Airway epithelial cell (primary cell): Measurements from ENCODE around the gene TULP3. TPM values are rescaled to one million over a fixed set of nuclear protein-coding genes. Genes with fewer than 3 reads are reported as not detected.

ENCODE experiments used
- total RNA-seq: library from RNA; depleted of rRNA; stranded (reverse); fragments of >200 nt; gene quantifications from 2 replicates; pipeline ENCODE4 v1.2.3, GENCODE V29; 2015

TULP3 gene, protein sequence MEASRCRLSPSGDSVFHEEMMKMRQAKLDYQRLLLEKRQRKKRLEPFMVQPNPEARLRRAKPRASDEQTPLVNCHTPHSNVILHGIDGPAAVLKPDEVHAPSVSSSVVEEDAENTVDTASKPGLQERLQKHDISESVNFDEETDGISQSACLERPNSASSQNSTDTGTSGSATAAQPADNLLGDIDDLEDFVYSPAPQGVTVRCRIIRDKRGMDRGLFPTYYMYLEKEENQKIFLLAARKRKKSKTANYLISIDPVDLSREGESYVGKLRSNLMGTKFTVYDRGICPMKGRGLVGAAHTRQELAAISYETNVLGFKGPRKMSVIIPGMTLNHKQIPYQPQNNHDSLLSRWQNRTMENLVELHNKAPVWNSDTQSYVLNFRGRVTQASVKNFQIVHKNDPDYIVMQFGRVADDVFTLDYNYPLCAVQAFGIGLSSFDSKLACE
- total RNA-seq, result 10.5 and 17.8 TPM in 2 replicates

DNA sequence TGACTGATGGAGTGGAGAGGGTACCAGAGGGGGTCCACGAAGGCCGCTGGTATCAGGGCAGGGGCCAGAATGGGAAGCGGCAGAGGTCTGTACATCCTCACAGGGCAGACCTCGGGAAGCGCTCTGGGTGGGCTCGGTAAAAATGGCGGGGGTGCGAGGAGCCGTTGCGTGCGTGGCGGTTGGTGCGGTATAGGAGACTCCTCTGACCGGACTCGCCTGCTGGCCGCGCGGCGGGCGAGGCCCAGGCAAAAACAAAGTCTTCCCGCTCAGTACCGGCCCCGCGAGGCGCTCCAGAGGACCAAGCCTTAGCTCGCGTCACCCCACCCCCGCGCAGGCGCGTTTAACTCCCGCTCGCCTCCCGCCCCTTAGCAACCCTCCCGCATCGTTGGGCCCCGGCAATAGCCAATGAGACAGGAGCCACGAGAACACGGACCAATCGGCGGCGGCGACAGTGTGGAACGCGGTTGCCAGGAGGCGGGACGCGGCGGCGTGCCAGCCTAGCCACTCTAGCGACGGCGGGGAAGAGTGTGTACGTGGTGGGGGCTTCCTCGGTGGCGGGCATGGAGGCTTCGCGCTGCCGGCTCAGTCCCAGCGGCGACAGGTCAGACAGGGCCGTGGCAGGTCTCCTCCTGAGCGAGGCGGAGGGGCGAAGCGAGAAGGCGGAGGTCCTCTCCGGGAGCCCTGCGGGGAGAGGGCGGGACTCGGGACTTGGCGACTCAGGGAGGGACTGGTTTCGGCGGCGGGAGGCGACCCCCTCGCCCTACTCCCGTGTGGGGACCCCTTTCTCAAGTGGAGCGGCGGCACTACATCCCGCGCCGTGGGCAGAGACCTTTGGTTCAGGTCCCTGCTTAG, at the start of gene TULP3:
TSS of gene TULP3 (plus strand) at position 504 of the 852 bp plus-strand sequence. CDS start at position 561, 57 bp downstream.

GRCh38 chr12:2857021-2857431, 33.7 kb upstream of the TULP3 start, which contains the start of gene TEX52:
Gene TEX52 (minus strand): TSS chr12:2857039. CDS start chr12:2857026, 13 bp downstream.

DNA sequence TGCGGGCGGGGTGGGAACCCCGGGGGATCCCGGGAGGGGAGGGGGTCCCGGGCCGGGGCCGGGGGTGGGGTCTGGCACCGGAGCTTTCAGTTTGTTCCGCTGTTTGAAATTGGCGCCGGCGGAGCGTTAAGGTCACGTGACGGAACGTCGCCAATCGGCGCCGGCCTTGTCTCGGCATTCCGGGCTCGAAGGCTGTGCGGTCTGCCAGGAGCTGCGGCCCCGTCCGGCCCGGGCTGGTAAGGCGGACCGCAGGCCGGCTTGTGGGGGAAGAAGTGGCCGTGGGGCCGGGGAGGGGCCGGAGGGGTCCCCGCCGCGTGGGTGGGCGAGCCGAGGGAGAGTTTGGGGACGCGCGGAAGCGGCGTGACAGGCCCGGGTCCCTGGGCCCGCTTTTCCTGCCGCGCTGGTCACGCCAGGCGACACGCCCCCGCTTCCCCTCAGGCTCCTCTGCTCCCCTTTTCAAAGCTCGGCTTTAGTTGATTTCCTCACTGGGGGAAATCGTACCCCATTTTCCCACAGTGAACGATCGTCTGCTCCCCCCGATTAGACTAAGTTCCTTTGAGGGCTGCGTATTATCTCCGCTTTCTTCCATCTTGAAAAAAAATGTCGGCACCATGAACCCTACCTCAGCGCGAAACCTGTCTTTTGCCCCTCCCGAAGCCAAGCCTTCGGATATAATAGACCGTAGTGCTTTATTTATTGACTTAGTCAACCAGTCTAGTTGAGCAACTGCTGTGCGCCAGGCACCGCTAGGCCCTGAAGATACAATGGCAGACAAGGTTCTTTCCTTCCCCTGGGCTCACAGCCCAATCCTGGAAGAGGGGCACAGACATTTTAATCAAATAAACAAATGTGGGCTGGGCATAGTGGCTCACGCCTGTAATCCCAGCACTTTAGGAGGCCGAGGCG, 13.4 kb upstream of the TULP3 start, which contains the start of the genes FOXM1 and RHNO1:
TSS of gene FOXM1 (minus strand) at position 128 of the 906 bp plus-strand sequence. CDS start 2,696 bp downstream, outside the sequence.
TSS of gene RHNO1 (plus strand) at position 177 of the 906 bp plus-strand sequence. CDS start 8,144 bp downstream, outside the sequence.

GRCh38 chr12:2959192-2959504, 68.5 kb downstream of the TULP3 start, which contains the start of gene TEAD4:
Gene TEAD4 (plus strand): TSS chr12:2959397.

Other genes starting within 250 kb of the TULP3 start
- 72.0 and 89.1 TPM in 2 replicates for gene FKBP4, start 95.9 kb upstream of the TULP3 start, total RNA-seq
- 11.9 and 17.6 TPM in 2 replicates for gene ITFG2, start 78.2 kb upstream of the TULP3 start, total RNA-seq
- gene NRIP2, start 55.9 kb upstream of the TULP3 start, total RNA-seq, result not detected in 2 replicates
- gene TEX52, start 33.9 kb upstream of the TULP3 start, total RNA-seq, result not detected in 2 replicates
- gene FOXM1, start 13.7 kb upstream of the TULP3 start, total RNA-seq, result 20.9 and 33.9 TPM in 2 replicates
- 20.0 and 31.0 TPM in 2 replicates for gene RHNO1, start 13.7 kb upstream of the TULP3 start, total RNA-seq
- 16.6 and 19.9 TPM in 2 replicates for gene TEAD4, start 68.5 kb downstream of the TULP3 start, total RNA-seq
- 5.8 and 13.8 TPM in 2 replicates for gene TSPAN9, start 186.5 kb downstream of the TULP3 start, total RNA-seq